Measurements from ENCODE around the gene KRT75.

DNA sequence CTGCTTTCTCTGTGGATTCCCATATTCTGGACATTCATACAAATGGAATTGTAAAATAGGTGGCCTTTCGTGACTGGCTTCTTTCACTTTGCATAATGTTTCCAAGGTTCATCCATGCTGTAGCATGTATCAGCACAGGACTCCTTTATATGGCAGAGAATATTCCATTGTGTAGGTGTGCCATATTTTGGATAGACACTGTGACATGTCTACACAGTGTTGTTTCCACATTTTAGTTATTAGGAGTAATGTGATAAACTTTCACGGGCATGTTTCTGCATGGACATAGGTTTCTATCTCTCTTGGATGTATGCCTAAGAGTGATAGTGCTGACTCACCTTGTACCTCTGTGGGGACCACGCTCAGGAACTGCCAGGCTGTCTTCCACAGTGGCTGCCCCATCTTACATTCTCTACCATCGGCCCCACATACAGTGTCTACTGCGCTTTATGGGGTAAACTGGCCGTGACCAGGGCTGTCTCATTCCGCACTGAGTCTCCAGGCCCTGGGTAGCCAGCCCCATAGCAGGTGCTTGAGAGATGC is 41.6 kb downstream of the KRT75 start:
- no peak for TF ChIP-seq POLR2A (IDR thresholded peaks at IDR 0.05; ENCODE audit: low read depth, low read length)
- TF ChIP-seq POLR2AphosphoS5 (IDR thresholded peaks at IDR 0.05; ENCODE audit: low read depth, low read length), result no peak

All from GM12892 (cell line).